ELR (cell line): ENCODE data around the gene EYA2.

Source experiments
- DNase-seq: peaks from one replicate; pipeline ENCODE4 v3.0.0-alpha.2; 2015; ENCODE audit warnings: low read depth

The EYA2 gene

GRCh38 chr20:47036091-47036870 is 141.6 kb downstream of the EYA2 start:
- no peak for DNase-seq

- DNase-seq, result no peak
Observed at GRCh38 chr20:47038566-47039560, 144.2 kb downstream of the EYA2 start.

- DNase-seq, result no peak
Observed at GRCh38 chr20:47040506-47041125, 146.0 kb downstream of the EYA2 start.

GRCh38 chr20:47041396-47041899 is 146.8 kb downstream of the EYA2 start:
- no peak for DNase-seq

GRCh38 chr20:47042464-47042863 is 147.8 kb downstream of the EYA2 start:
- no peak for DNase-seq

GRCh38 chr20:47043086-47043485 is 148.4 kb downstream of the EYA2 start:
- no peak for DNase-seq

- no peak for DNase-seq
Observed at GRCh38 chr20:47044938-47045337, 150.3 kb downstream of the EYA2 start.

- no peak for DNase-seq
Observed at GRCh38 chr20:47048054-47048453, 153.4 kb downstream of the EYA2 start.

- DNase-seq, result no peak
Observed at GRCh38 chr20:47049771-47050170, 155.1 kb downstream of the EYA2 start.

GRCh38 chr20:47050996-47051395 is 156.4 kb downstream of the EYA2 start:
- no peak for DNase-seq

GRCh38 chr20:47051936-47052526 is 157.4 kb downstream of the EYA2 start:
- DNase-seq, result no peak

GRCh38 chr20:47054506-47054905 is 159.9 kb downstream of the EYA2 start:
- no peak for DNase-seq

- DNase-seq, result peak; percentile 6
Observed at GRCh38 chr20:47054945-47055344, 160.3 kb downstream of the EYA2 start.

- no peak for DNase-seq
Observed at GRCh38 chr20:47055699-47056369, 161.2 kb downstream of the EYA2 start.

- DNase-seq, result no peak
Observed at GRCh38 chr20:47057661-47058060, 163.0 kb downstream of the EYA2 start.

GRCh38 chr20:47058236-47058635 is 163.6 kb downstream of the EYA2 start:
- DNase-seq, result no peak

GRCh38 chr20:47059536-47059935 is 164.9 kb downstream of the EYA2 start:
- no peak for DNase-seq

GRCh38 chr20:47061549-47061948 is 166.9 kb downstream of the EYA2 start:
- no peak for DNase-seq

- DNase-seq, result no peak
Observed at GRCh38 chr20:47062226-47062890, 167.7 kb downstream of the EYA2 start.

GRCh38 chr20:47063407-47063806 is 168.8 kb downstream of the EYA2 start:
- DNase-seq, result no peak

- no peak for DNase-seq
Observed at GRCh38 chr20:47063808-47064207, 169.2 kb downstream of the EYA2 start.
